HFF-Myc (cell line): Measurements from ENCODE around the gene ELMO1.

ENCODE experiments used
- DNase-seq: peaks from one replicate; pipeline ENCODE4 v3.0.0-alpha.2; 2011; ENCODE audit warnings: low read depth; ENCODE audit errors: extremely low read depth
- H3K4me3 ChIP-seq: replicated peaks from 2 replicates; pipeline ENCODE4 v1.5.1; 2011; ENCODE audit warnings: low read depth, mild to moderate bottlenecking, control low read depth, low read length
- TF ChIP-seq, protein P1 (sequence below): IDR thresholded peaks from 2 replicates; pipeline ENCODE4 v1.5.1; 2012; ENCODE audit warnings: mild to moderate bottlenecking, low read depth, low read length, control low read depth; ENCODE audit errors: missing control alignments

Gene ELMO1

DNA sequence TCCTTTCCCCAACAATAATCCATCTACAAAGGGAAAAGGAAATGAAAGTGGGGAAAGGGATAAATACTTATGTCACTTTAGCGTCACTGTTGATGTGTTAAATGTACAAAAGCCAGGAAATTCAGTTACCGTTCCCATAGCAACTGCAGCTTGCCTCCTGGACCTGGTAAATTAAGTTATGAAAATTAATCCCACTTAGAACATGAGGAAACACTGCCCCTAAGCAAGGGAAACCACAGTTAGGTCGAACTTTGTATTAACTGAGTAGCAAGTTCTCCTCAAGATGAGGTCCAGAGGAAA, 386.2 kb downstream of the ELMO1 start:
- DNase-seq = no peak
- H3K4me3 ChIP-seq = no peak overlapping the region
- TF ChIP-seq, protein P1, sequence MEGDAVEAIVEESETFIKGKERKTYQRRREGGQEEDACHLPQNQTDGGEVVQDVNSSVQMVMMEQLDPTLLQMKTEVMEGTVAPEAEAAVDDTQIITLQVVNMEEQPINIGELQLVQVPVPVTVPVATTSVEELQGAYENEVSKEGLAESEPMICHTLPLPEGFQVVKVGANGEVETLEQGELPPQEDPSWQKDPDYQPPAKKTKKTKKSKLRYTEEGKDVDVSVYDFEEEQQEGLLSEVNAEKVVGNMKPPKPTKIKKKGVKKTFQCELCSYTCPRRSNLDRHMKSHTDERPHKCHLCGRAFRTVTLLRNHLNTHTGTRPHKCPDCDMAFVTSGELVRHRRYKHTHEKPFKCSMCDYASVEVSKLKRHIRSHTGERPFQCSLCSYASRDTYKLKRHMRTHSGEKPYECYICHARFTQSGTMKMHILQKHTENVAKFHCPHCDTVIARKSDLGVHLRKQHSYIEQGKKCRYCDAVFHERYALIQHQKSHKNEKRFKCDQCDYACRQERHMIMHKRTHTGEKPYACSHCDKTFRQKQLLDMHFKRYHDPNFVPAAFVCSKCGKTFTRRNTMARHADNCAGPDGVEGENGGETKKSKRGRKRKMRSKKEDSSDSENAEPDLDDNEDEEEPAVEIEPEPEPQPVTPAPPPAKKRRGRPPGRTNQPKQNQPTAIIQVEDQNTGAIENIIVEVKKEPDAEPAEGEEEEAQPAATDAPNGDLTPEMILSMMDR = no peak

DNA sequence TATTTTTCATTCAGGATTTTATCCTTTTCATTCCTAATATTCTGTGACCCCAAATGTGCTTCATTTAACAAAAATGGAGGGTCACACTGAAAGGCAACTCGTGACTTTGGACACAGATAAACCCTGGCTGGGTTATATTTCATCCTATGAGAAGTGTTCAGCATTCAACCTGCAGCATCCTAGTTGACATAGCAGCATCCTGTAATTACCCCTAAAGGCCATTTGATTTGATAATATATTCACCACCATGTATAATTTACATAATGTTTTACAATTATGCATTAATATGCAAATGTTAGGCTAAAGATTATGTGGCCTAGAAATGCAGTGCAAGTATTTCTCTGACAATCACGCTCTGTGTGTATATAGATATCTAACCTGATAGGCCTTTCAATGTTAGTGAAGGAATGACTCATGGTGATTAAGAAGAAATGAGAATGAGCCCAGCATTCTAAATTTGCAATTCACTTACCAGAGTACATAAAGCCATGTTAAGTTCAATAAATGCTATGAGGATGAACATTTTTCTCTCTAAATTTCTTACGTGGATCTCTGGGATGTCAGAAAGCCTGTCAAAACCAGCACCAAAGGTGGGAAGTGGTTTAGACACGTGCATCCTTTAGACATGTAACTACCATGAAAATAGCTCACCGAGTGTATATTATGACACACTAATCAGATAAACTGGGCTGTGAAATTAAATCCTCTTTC, 386.7 kb downstream of the ELMO1 start:
- no peak overlapping the region for H3K4me3 ChIP-seq
- no peak for DNase-seq
- TF ChIP-seq, protein P1 = no peak

- DNase-seq = no peak
- no peak overlapping the region for H3K4me3 ChIP-seq
- TF ChIP-seq, protein P1 = no peak
Observed at GRCh38 chr7:37056234-37056912, 392.3 kb downstream of the ELMO1 start.

GRCh38 chr7:37054624-37055241, 393.9 kb downstream of the ELMO1 start:
- TF ChIP-seq, protein P1 = no peak
- H3K4me3 ChIP-seq = no peak overlapping the region
- no peak for DNase-seq

- TF ChIP-seq, protein P1 = no peak
Observed at GRCh38 chr7:37052705-37053104, 396.0 kb downstream of the ELMO1 start.

GRCh38 chr7:37050801-37051200, 397.9 kb downstream of the ELMO1 start:
- TF ChIP-seq, protein P1 = no peak
- DNase-seq = no peak
- no peak overlapping the region for H3K4me3 ChIP-seq

More at GRCh38 chr7:37052705-37053104, 396.0 kb downstream of the ELMO1 start:
- DNase-seq = no peak
- H3K4me3 ChIP-seq = no peak overlapping the region
